WTC11 (cell line): Measurements from ENCODE around the gene GP2. TPM values are rescaled to one million over a fixed set of nuclear protein-coding genes. Genes with fewer than 3 reads are reported as not detected.

Experiments
- ATAC-seq: fragments of 200-7000 bp; cut with Tn5 transposase; 2 replicates; pipeline ENCODE4 v1.10.0; 2021; ENCODE audit warnings: mild to moderate bottlenecking, moderate library complexity
- CTCF ChIA-PET: fragments of 300-600 bp; sonication (Branson Sonifier 250); formaldehyde crosslinking; loops from one replicate; lab custom pipeline; 2021; ENCODE audit warnings: antibody characterized with exemption; lab: Charles Lee
- POLR2A ChIA-PET: fragments of 350-600 bp; sonication (Branson Sonifier 250); formaldehyde crosslinking; loops from one replicate; lab custom pipeline; 2021; ENCODE audit warnings: antibody characterized with exemption; lab: Charles Lee
- DNase-seq: peaks from one replicate; pipeline ENCODE4 v3.0.0; 2021; ENCODE audit warnings: low spot score
- H3K27ac Mint-ChIP-seq: 2 replicates; pipeline ENCODE4 v1.8.0; 2021; ENCODE audit warnings: mixed read lengths
- H3K27me3 Mint-ChIP-seq: 2 replicates; pipeline ENCODE4 v1.8.0; 2021; ENCODE audit warnings: low read depth, mild to moderate bottlenecking, moderate library complexity, mixed read lengths
- H3K36me3 Mint-ChIP-seq: 2 replicates; pipeline ENCODE4 v1.8.0; 2021; ENCODE audit warnings: mixed read lengths
- H3K4me1 Mint-ChIP-seq: 2 replicates; pipeline ENCODE4 v1.8.0; 2022; ENCODE audit warnings: mixed read lengths
- H3K4me3 Mint-ChIP-seq: 2 replicates; pipeline ENCODE4 v1.8.0; 2021; ENCODE audit warnings: mild to moderate bottlenecking, moderate library complexity, mixed read lengths
- H3K9me3 Mint-ChIP-seq: 2 replicates; pipeline ENCODE4 v1.8.0; 2021; ENCODE audit warnings: mixed read lengths
- ARID4B ChIP-seq: sonication (generic); formaldehyde crosslinking; IDR thresholded peaks from 2 replicates; pipeline ENCODE4 v1.8.0; 2023; ENCODE audit warnings: missing genetic modification reagents, mild to moderate bottlenecking, borderline replicate concordance
- ATF1 ChIP-seq: sonication (generic); formaldehyde crosslinking; IDR thresholded peaks from 2 replicates; pipeline ENCODE4 v1.8.1; 2023; ENCODE audit warnings: mild to moderate bottlenecking, moderate library complexity, missing genetic modification reagents
- ATF2 ChIP-seq: sonication (generic); formaldehyde crosslinking; IDR thresholded peaks from 2 replicates; pipeline ENCODE4 v1.8.1; 2022; ENCODE audit warnings: low read depth, missing genetic modification reagents, borderline replicate concordance
- CBFB ChIP-seq: sonication (generic); formaldehyde crosslinking; IDR thresholded peaks from 2 replicates; pipeline ENCODE4 v1.8.1; 2022; ENCODE audit warnings: mild to moderate bottlenecking, low read depth, missing genetic modification reagents
- E2F5 ChIP-seq: sonication (generic); formaldehyde crosslinking; IDR thresholded peaks from 2 replicates; pipeline ENCODE4 v1.8.1; 2022; ENCODE audit warnings: mild to moderate bottlenecking, moderate library complexity, missing genetic modification reagents
- FOXJ3 ChIP-seq: sonication (generic); formaldehyde crosslinking; IDR thresholded peaks from 2 replicates; pipeline ENCODE4 v1.9.0; 2021; ENCODE audit warnings: missing genetic modification reagents, mild to moderate bottlenecking, borderline replicate concordance
- GRHL2 ChIP-seq: fragments of 250-450 bp; sonication (Bioruptor Pico); IDR thresholded peaks from 2 replicates; pipeline ENCODE4 v1.8.0; 2022; ENCODE audit warnings: mild to moderate bottlenecking, moderate library complexity; ENCODE audit not compliant: insufficient replicate concordance, severe bottlenecking
- JUN ChIP-seq: sonication (generic); formaldehyde crosslinking; IDR thresholded peaks from 2 replicates; pipeline ENCODE4 v1.8.0; 2023; ENCODE audit warnings: mild to moderate bottlenecking, missing genetic modification reagents
- MAX ChIP-seq: sonication (generic); formaldehyde crosslinking; IDR thresholded peaks from 2 replicates; pipeline ENCODE4 v1.8.0; 2022; ENCODE audit warnings: mild to moderate bottlenecking, missing genetic modification reagents
- NR3C1 ChIP-seq: sonication (generic); formaldehyde crosslinking; conservative IDR thresholded peaks from 2 replicates; pipeline ENCODE4 v1.8.1; 2023; ENCODE audit warnings: low read depth, mild to moderate bottlenecking, missing genetic modification reagents
- STAT6 ChIP-seq: sonication (generic); formaldehyde crosslinking; conservative IDR thresholded peaks from 2 replicates; pipeline ENCODE4 v1.8.1; 2023; ENCODE audit warnings: mild to moderate bottlenecking, low read depth, missing genetic modification reagents, moderate library complexity
- USF1 ChIP-seq: sonication (generic); formaldehyde crosslinking; IDR thresholded peaks from 2 replicates; pipeline ENCODE4 v1.8.0; 2022; ENCODE audit warnings: mild to moderate bottlenecking, missing genetic modification reagents
- USF2 ChIP-seq: sonication (generic); formaldehyde crosslinking; IDR thresholded peaks from 2 replicates; pipeline ENCODE4 v1.8.1; 2023; ENCODE audit warnings: mild to moderate bottlenecking, missing genetic modification reagents, moderate library complexity
- ZNF138 ChIP-seq: sonication (generic); formaldehyde crosslinking; conservative IDR thresholded peaks from 2 replicates; pipeline ENCODE4 v1.8.1; 2022; ENCODE audit warnings: mild to moderate bottlenecking, moderate library complexity, missing genetic modification reagents
- ZNF317 ChIP-seq: sonication (generic); formaldehyde crosslinking; IDR thresholded peaks from 2 replicates; pipeline ENCODE4 v1.8.1; 2023; ENCODE audit warnings: low read depth, mild to moderate bottlenecking, moderate library complexity, missing genetic modification reagents, borderline replicate concordance
- ZNF416 ChIP-seq: fragments of 250-450 bp; sonication (Bioruptor Pico); IDR thresholded peaks from 2 replicates; pipeline ENCODE4 v1.9.0; 2021; ENCODE audit warnings: mild to moderate bottlenecking, inconsistent platforms
- ZNF423 ChIP-seq: fragments of 250-450 bp; sonication (Bioruptor Pico); IDR thresholded peaks from 2 replicates; pipeline ENCODE4 v2.1.2; 2022; ENCODE audit warnings: mild to moderate bottlenecking, moderate library complexity
- ZNF512 ChIP-seq: sonication (generic); formaldehyde crosslinking; IDR thresholded peaks from 2 replicates; pipeline ENCODE4 v1.8.1; 2022; ENCODE audit warnings: missing genetic modification reagents, borderline replicate concordance
- total RNA-seq: library from RNA; stranded (reverse); gene quantifications from 3 replicates; pipeline ENCODE4 v1.2.3, GENCODE V29; 2021

Gene GP2
- total RNA-seq, 1 experiment from 2014 or later: 6.6 TPM

GRCh38 chr16:20318437-20318836, 8.9 kb downstream of the GP2 start:
- H3K4me1 Mint-ChIP-seq: peaks cover 10% of the 10 kb centered on the region
- no peak for TF ChIP-seq GRHL2
- no peak for TF ChIP-seq CBFB (CRISPR knock-in tag)
- TF ChIP-seq NR3C1 (CRISPR knock-in tag): no peak
- TF ChIP-seq ZNF138 (CRISPR knock-in tag): no peak
- no peak for TF ChIP-seq USF1 (CRISPR knock-in tag)
- TF ChIP-seq USF2: no peak
- TF ChIP-seq ATF1 (CRISPR knock-in tag): no peak
- no peak for TF ChIP-seq MAX (CRISPR knock-in tag)
- no peak for TF ChIP-seq JUN
- TF ChIP-seq ARID4B (CRISPR knock-in tag): no peak
- no peak for TF ChIP-seq ZNF512 (CRISPR knock-in tag)
- TF ChIP-seq FOXJ3 (CRISPR knock-in tag): no peak
- TF ChIP-seq ATF2: no peak
- no peak for TF ChIP-seq ZNF423
- no peak for TF ChIP-seq ZNF416 (CRISPR knock-in tag)
- TF ChIP-seq ZNF317 (CRISPR knock-in tag): no peak
- TF ChIP-seq STAT6 (CRISPR knock-in tag): no peak
- no peak for TF ChIP-seq E2F5 (CRISPR knock-in tag)
- H3K27ac Mint-ChIP-seq: no peak overlapping the region
- no peaks in the 10 kb centered on the region for H3K36me3 Mint-ChIP-seq
- DNase-seq: no peak
- POLR2A ChIA-PET: no interaction called here
- CTCF ChIA-PET: no interaction called here
- H3K9me3 Mint-ChIP-seq: peaks cover 4% of the 10 kb centered on the region
- H3K27me3 Mint-ChIP-seq: no peaks in the 10 kb centered on the region
- no peak overlapping the region for H3K4me3 Mint-ChIP-seq
- ATAC-seq: no peak
